Liver (tissue), 3 donors: ENCODE measurements around the gene ACAD8.

ENCODE experiments used
- CTCF ChIP-seq: fragments of 150-350 bp; IDR thresholded peaks from 2 replicates; pipeline ENCODE4 v1.5.1; 2017; ENCODE audit warnings: improper control_type of control experiment, low read depth, low read length; ENCODE audit not compliant: missing input control
- EGR1 ChIP-seq, 2 donors: IDR thresholded peaks; 2 replicates each; pipeline ENCODE4 v1.6.1; 2016 to 2018; ENCODE audit warnings: antibody characterized with exemption in 2 of 2, low read depth in 2 of 2
- FOXA2 ChIP-seq: IDR thresholded peaks from 2 replicates; pipeline ENCODE4 v1.6.1; 2016; ENCODE audit warnings: antibody characterized with exemption
- GABPA ChIP-seq, 2 donors: IDR thresholded peaks in 1 of 2; conservative IDR thresholded peaks in 1 of 2; 2 replicates each; pipeline ENCODE4 v1.6.1; 2016; ENCODE audit warnings: antibody characterized with exemption in 2 of 2, mild to moderate bottlenecking in 1 of 2, moderate library complexity in 1 of 2
- HNF4G ChIP-seq: IDR thresholded peaks from 2 replicates; pipeline ENCODE4 v1.6.1; 2016; ENCODE audit warnings: antibody characterized with exemption
- MAX ChIP-seq: IDR thresholded peaks from 2 replicates; pipeline ENCODE4 v1.6.1; 2016; ENCODE audit warnings: antibody characterized with exemption
- RAD21 ChIP-seq, 2 donors: IDR thresholded peaks; 2 replicates each; pipeline ENCODE4 v1.6.1; 2016; ENCODE audit warnings: antibody characterized with exemption in 2 of 2, mild to moderate bottlenecking in 2 of 2
- REST ChIP-seq: IDR thresholded peaks from 2 replicates; pipeline ENCODE4 v1.6.1; 2016; ENCODE audit warnings: antibody characterized with exemption, mild to moderate bottlenecking
- TAF1 ChIP-seq: conservative IDR thresholded peaks from 2 replicates; pipeline ENCODE4 v1.6.1; 2016; ENCODE audit warnings: antibody characterized with exemption, mild to moderate bottlenecking
- YY1 ChIP-seq: IDR thresholded peaks from 2 replicates; pipeline ENCODE4 v1.6.1; 2016; ENCODE audit warnings: antibody characterized with exemption, mild to moderate bottlenecking
- ZBTB33 ChIP-seq: IDR thresholded peaks from 2 replicates; pipeline ENCODE4 v1.6.1; 2016; ENCODE audit warnings: antibody characterized with exemption
- donor health status: healthy.
- donor health status: healthy.

GRCh38 chr11:134294664-134295063 is 41.3 kb downstream of the ACAD8 start:
- no peak for TF ChIP-seq CTCF
- TF ChIP-seq REST, result no peak
- no peak for TF ChIP-seq RAD21 (IDR thresholded peaks at IDR 0.05)
- TF ChIP-seq ZBTB33, result no peak
- TF ChIP-seq YY1, result no peak
- TF ChIP-seq MAX, result no peak
- no peak for TF ChIP-seq EGR1 (IDR thresholded peaks at IDR 0.05; ENCODE audit: low read depth in 2 of 2)
- no peak for TF ChIP-seq HNF4G
- no peak for TF ChIP-seq FOXA2
- TF ChIP-seq GABPA (IDR thresholded peaks at IDR 0.05 in 1 of 2, conservative IDR thresholded peaks at IDR 0.05 in 1 of 2), result no peak
- TF ChIP-seq TAF1, result no peak
